Measurements from ENCODE around the gene TRHDE. TPM values are rescaled to one million over a fixed set of nuclear protein-coding genes. Genes with fewer than 3 reads are reported as not detected.

The TRHDE gene
- total RNA-seq, 1 experiment from 2014 or later, result not detected

- ChIA-PET CTCF (interaction anchor here (0.8 kb wide), 1 partner anchor 33 kb away, joined by 3 read pairs; no protein-coding TSS in a partner anchor), POLR2A (no interaction called here)
- intact Hi-C loops (cut with micrococcal nuclease), result no loop called here
These were observed 39.8 kb downstream of the TRHDE start for GRCh38 chr12:72311946-72312345.

DNA sequence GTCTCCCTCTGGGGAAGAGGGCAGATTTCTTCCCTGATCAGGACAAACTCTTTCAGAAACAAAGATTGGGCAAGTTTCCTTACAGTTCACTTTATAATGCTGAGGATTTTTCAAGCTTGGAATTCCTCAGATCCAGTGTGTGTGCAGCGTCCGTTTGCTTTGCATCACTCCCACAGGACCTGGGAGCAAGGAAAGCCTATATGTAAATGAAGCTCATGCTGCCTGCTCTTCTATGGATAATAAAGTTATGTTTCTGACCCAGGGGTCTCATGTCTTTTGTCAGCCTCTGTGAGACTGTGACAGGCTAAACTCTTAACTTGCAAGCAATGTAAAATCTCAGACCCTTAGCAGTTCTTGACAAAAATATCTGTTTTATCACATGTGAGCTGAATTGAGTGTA lies 41.6 kb downstream of the TRHDE start:
- no peak overlapping the region for H3K27ac Mint-ChIP-seq (ENCODE audit: low read depth, unreplicated experiment)
- ChIA-PET POLR2A (no interaction called here), CTCF (interaction anchor here (0.6 kb wide), 1 partner anchor 875 kb away, joined by 3 read pairs; no protein-coding TSS in a partner anchor)
- TF ChIP-seq, protein P1, sequence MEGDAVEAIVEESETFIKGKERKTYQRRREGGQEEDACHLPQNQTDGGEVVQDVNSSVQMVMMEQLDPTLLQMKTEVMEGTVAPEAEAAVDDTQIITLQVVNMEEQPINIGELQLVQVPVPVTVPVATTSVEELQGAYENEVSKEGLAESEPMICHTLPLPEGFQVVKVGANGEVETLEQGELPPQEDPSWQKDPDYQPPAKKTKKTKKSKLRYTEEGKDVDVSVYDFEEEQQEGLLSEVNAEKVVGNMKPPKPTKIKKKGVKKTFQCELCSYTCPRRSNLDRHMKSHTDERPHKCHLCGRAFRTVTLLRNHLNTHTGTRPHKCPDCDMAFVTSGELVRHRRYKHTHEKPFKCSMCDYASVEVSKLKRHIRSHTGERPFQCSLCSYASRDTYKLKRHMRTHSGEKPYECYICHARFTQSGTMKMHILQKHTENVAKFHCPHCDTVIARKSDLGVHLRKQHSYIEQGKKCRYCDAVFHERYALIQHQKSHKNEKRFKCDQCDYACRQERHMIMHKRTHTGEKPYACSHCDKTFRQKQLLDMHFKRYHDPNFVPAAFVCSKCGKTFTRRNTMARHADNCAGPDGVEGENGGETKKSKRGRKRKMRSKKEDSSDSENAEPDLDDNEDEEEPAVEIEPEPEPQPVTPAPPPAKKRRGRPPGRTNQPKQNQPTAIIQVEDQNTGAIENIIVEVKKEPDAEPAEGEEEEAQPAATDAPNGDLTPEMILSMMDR (IDR thresholded peaks at IDR 0.05; ENCODE audit: unreplicated experiment), result no peak
- H3K4me1 Mint-ChIP-seq (ENCODE audit: insufficient read depth, unreplicated experiment), result no peaks in the 10 kb centered on the region
- DNase-seq (ENCODE audit: unreplicated experiment), result no peak
- H3K4me3 Mint-ChIP-seq (ENCODE audit: unreplicated experiment), result no peak overlapping the region
- BruUV-seq (replicated peaks), result no TSS peak
- intact Hi-C loops (cut with micrococcal nuclease), result no loop called here
- H3K27me3 Mint-ChIP-seq (ENCODE audit: insufficient read depth, unreplicated experiment), result no peaks in the 10 kb centered on the region
- peaks cover 5% of the 10 kb centered on the region for H3K36me3 Mint-ChIP-seq (ENCODE audit: insufficient read depth, unreplicated experiment)
- H3K9me3 Mint-ChIP-seq (ENCODE audit: unreplicated experiment), result no peaks in the 10 kb centered on the region

More at GRCh38 chr12:72311946-72312345, 39.8 kb downstream of the TRHDE start:
- BruUV-seq (replicated peaks), result no TSS peak
- Mint-ChIP-seq H3K4me1 (ENCODE audit: insufficient read depth, unreplicated experiment) (no peaks in the 10 kb centered on the region), H3K4me3 (ENCODE audit: unreplicated experiment) (no peak overlapping the region), H3K27me3 (ENCODE audit: insufficient read depth, unreplicated experiment) (no peaks in the 10 kb centered on the region), H3K36me3 (ENCODE audit: insufficient read depth, unreplicated experiment) (peaks cover 5% of the 10 kb centered on the region), H3K27ac (ENCODE audit: low read depth, unreplicated experiment) (no peak overlapping the region), H3K9me3 (ENCODE audit: unreplicated experiment) (no peaks in the 10 kb centered on the region)
- no peak for DNase-seq (ENCODE audit: unreplicated experiment)
- TF ChIP-seq, protein P1 (IDR thresholded peaks at IDR 0.05; ENCODE audit: unreplicated experiment), result no peak

DNA sequence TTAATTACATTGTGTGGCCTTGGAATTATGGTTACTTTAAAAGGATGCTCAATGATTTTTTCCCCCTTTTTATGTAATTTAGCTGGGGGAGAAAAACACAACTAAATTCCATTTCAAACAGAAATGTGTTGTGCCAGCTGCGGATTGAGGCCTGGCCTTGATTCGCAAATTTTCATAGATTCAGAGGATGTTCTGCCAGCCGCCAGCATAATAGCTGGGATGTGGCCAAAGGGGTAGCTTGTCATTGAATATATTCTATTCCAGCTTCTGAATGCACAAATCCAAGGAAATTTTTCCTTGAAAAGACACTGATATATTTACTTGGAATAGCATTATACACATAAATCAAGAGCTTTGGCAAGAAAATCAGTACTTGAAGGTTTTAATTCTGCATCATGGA lies 43.7 kb downstream of the TRHDE start:
- CTCF ChIA-PET, result no interaction called here
- Mint-ChIP-seq H3K4me3 (ENCODE audit: unreplicated experiment) (no peak overlapping the region), H3K27ac (ENCODE audit: low read depth, unreplicated experiment) (no peak overlapping the region), H3K9me3 (ENCODE audit: unreplicated experiment) (no peaks in the 10 kb centered on the region), H3K36me3 (ENCODE audit: insufficient read depth, unreplicated experiment) (no peaks in the 10 kb centered on the region), H3K4me1 (ENCODE audit: insufficient read depth, unreplicated experiment) (no peaks in the 10 kb centered on the region), H3K27me3 (ENCODE audit: insufficient read depth, unreplicated experiment) (no peaks in the 10 kb centered on the region)
- POLR2A ChIA-PET, result interaction anchor here (1.1 kb wide), 1 partner anchor 10 kb away, joined by 3 read pairs; no protein-coding TSS in a partner anchor
- DNase-seq (ENCODE audit: unreplicated experiment), result no peak
- intact Hi-C loops (cut with micrococcal nuclease), result no loop called here
- no TSS peak for BruUV-seq (replicated peaks)
- TF ChIP-seq, protein P1 (IDR thresholded peaks at IDR 0.05; ENCODE audit: unreplicated experiment), result no peak

GRCh38 chr12:72318341-72318740 lies 46.2 kb downstream of the TRHDE start:
- no peaks in the 10 kb centered on the region for H3K36me3 Mint-ChIP-seq (ENCODE audit: insufficient read depth, unreplicated experiment)
- H3K9me3 Mint-ChIP-seq (ENCODE audit: unreplicated experiment), result no peaks in the 10 kb centered on the region
- ChIA-PET CTCF (no interaction called here), POLR2A (no interaction called here)
- H3K4me3 Mint-ChIP-seq (ENCODE audit: unreplicated experiment), result no peak overlapping the region
- H3K4me1 Mint-ChIP-seq (ENCODE audit: insufficient read depth, unreplicated experiment), result peaks cover under 1% of the 10 kb centered on the region
- intact Hi-C loops (cut with micrococcal nuclease), result no loop called here
- BruUV-seq (replicated peaks), result no TSS peak
- no peak overlapping the region for H3K27ac Mint-ChIP-seq (ENCODE audit: low read depth, unreplicated experiment)
- TF ChIP-seq, protein P1 (IDR thresholded peaks at IDR 0.05; ENCODE audit: unreplicated experiment), result no peak
- H3K27me3 Mint-ChIP-seq (ENCODE audit: insufficient read depth, unreplicated experiment), result no peaks in the 10 kb centered on the region
- DNase-seq (ENCODE audit: unreplicated experiment), result no peak

Measured in MCF 10A (cell line).